ENCODE results near the gene OPN4.

GRCh38 chr10:86657011-86657395 lies 2.7 kb downstream of the OPN4 start:
- TF ChIP-seq CREB1 (IDR thresholded peaks at IDR 0.05; ENCODE audit: low read depth): no peak
- no peak for TF ChIP-seq TEAD4 (IDR thresholded peaks at IDR 0.05)
